Measurements from ENCODE around the gene EP300.
"Not testable (repeated sequence)": the region's sequence is repeated elsewhere in the genome, so short reads cannot be mapped to it uniquely, and the experiment has no call there.

Gene EP300

GRCh38 chr22:41085842-41086241 is 6.5 kb upstream of the EP300 start:
- no peak for DNase-seq (ENCODE audit: low spot score)

- peak; percentile 97 for DNase-seq (ENCODE audit: low spot score)
Measured at GRCh38 chr22:41091132-41092022, 1.0 kb upstream of the EP300 start.

DNA sequence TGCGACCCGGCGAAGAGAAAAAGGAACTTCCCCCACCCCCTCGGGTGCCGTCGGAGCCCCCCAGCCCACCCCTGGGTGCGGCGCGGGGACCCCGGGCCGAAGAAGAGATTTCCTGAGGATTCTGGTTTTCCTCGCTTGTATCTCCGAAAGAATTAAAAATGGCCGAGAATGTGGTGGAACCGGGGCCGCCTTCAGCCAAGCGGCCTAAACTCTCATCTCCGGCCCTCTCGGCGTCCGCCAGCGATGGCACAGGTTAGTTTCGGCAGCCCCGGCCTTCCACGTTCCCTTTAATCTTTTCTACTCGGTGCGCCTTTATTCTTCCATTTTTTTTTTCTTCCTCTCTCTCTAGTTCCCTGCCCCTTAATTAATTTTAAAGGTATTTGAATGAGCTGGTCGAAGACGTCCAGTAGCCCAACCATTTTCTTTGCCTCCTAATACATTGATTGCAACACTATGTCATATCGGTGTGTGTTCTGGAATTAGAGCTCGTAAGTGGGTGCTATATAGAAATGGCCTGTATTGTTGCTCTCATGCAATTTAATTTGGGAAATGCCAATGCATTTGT is 537 bp downstream of the EP300 start:
- peak; percentile 46 for DNase-seq (ENCODE audit: low spot score)

GRCh38 chr22:41094041-41094593 is 1.7 kb downstream of the EP300 start:
- DNase-seq (ENCODE audit: low spot score): peak; percentile 17

DNA sequence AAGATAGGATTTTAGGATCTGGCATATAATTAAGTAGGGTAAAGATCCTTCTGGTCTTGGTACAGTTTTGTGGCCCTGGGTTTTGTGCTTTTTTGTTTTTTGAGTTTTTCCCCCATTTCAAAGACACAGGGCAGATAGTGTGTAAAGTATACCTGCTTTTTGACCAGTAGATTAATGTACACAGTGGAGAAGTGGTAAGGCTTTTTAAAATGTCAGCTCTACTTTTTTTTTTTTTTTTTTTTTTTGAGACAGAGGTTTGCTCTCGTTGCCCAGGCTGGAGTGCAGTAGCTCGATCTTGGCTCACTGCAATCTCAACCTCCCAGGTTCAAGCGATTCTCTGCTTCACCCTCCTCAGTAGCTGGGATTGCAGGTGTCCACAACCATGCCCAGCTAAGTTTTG is 4.0 kb downstream of the EP300 start:
- no peak for DNase-seq (ENCODE audit: low spot score)

GRCh38 chr22:41096841-41097240 is 4.4 kb downstream of the EP300 start:
- no peak for DNase-seq (ENCODE audit: low spot score)

DNA sequence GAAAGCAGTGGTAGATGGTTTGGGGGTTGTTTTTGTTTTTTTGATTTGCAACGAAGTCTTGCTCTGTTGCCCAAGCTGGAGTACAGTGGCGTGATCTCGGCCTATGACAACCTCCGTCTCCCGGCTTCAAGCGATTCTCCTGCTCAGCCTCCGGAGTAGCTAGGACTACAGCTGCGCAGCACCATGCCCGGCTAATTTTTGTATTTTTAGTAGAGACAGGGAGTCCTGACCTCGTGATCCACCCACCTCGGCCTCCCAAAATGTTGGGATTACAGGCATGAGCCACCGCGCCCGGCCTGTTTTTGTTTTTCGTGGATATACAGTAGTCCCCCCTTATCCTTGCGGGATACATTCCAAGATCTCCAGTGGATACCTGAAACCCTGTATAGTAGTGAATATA is 6.6 kb downstream of the EP300 start:
- no peak for DNase-seq (ENCODE audit: low spot score)

DNA sequence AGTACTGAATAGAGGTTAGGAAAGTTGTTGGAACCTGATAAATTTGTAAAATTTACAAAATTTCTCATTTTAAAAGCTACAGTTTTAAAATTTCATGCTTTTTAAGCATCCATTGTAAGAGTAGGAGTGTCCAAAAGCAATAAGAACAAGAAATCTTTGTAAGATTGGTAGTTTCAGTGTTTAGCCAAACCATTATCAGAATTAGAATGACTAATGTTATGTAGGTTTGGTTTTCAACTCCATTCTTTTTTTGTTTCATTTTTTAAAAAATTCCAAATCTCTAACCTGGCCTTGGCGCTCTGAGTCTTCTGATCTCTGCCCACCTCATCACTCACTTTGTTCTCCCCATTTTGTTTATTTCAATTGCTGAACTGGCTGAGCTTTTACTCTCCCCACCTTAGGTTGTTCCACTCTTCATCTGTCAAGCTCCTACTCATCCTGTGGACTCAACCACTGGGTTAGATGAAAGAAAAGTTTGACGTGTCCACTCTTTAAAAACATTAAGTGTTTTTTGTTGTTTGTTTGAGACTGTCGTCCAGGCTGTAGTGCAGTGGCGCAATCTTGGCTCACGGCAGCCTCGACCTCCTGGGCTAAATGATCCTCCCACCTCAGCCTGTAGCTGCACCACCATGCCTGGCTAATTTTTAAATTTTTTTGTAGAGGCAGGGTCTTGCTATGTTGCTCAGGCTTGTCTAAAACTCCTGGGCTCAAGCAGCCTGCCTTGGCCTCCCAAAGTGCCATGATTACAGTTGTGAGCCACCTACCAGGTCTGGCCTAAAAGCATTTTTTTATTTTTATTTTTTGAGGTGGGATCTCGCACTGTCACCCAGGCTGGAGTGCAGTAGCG is 14.0 kb downstream of the EP300 start:
- DNase-seq (ENCODE audit: low spot score): no peak

DNA sequence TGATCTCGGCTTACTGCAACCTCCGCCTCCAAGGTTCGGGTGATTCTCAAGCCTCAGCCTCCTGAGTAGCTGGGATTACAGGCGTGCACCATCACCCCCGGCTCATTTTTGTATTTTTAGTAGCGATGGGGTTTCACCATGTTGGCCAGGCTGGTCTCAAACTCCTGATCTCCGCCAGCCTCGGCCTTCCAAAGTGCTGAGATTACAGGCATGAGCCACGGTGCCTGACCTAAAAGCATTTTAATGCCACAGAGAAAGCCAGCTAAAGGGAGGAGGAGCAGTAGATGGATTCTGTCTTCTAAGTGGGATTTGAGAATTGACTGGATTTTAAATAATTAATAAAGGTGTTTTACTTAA is 14.6 kb downstream of the EP300 start:
- DNase-seq (ENCODE audit: low spot score): not testable (repeated sequence)

DNA sequence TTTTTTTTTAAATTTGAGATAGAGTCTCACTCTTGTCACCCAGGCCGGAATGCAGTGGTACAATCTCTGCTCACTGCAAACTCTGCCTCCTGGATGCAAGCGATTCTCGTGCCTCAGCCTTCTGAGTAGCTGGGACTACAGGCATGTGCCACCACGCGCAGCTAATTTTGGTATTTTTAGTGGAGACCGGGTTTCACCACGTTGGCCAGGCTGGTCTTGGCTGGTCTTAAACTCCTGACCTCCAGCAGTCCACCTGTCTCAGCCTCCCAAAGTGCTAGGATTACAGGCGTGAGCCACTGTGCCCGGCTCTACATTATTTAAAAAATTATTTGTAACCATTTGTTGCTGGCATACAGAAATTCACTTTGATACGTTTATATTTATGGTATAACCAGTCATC is 18.6 kb downstream of the EP300 start:
- DNase-seq (ENCODE audit: low spot score): no peak

DNA sequence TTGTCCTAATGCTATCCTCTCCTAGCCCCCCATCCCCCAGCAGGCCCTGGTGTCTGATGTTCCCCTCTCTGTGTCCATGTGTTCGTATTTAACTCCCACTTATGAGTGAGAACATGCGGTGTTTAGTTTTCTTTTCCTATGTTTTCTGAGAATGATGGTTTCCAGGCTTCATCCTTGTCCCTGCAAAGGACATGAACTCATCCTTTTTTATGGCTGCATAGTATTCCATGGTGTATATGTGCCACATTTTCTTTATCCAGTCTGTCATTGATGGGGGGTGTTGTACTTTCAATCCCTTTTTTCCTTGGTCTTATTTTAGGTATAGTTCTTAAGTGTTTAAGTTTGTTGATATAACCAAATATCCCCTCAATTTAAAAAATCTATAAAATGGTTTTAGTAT is 23.9 kb downstream of the EP300 start:
- DNase-seq (ENCODE audit: low spot score): no peak

DNA sequence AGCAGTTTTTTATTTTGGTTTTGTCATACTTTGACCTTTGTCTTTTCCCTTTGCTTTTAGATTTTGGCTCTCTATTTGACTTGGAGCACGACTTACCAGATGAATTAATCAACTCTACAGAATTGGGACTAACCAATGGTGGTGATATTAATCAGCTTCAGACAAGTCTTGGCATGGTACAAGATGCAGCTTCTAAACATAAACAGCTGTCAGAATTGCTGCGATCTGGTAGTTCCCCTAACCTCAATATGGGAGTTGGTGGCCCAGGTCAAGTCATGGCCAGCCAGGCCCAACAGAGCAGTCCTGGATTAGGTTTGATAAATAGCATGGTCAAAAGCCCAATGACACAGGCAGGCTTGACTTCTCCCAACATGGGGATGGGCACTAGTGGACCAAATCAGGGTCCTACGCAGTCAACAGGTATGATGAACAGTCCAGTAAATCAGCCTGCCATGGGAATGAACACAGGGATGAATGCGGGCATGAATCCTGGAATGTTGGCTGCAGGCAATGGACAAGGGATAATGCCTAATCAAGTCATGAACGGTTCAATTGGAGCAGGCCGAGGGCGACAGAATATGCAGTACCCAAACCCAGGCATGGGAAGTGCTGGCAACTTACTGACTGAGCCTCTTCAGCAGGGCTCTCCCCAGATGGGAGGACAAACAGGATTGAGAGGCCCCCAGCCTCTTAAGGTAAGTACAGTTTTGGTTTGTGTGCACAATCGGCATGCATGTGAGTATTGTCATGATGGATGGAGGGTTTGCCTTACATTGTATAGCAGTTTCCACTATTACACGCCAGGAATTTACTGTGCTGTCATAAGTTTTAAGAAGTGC is 25.0 kb downstream of the EP300 start:
- DNase-seq (ENCODE audit: low spot score): no peak

- no peak for DNase-seq (ENCODE audit: low spot score)
Measured at GRCh38 chr22:41123151-41123550, 30.8 kb downstream of the EP300 start.

DNA sequence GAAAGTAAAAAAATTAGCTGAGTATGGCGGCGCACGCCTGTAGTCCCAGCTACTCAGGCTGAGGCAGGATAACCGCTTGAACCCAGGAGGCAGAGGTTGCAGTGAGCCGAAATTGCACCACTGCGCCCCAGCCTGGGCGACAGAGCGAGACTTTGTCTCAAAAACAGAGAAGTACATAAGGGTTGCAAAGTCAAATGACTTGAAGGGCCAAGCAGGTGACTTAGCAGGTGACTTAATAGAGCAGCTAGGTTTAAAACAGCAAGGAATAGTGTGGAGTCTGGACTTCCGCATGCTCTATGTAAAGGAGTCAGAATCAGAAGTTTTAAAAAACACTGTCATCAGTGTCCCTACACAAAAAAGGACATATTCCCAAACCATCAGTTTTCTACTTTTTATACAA is 31.7 kb downstream of the EP300 start:
- no peak for DNase-seq (ENCODE audit: low spot score)

- DNase-seq (ENCODE audit: low spot score): no peak
Measured at GRCh38 chr22:41127451-41127850, 35.1 kb downstream of the EP300 start.

DNA sequence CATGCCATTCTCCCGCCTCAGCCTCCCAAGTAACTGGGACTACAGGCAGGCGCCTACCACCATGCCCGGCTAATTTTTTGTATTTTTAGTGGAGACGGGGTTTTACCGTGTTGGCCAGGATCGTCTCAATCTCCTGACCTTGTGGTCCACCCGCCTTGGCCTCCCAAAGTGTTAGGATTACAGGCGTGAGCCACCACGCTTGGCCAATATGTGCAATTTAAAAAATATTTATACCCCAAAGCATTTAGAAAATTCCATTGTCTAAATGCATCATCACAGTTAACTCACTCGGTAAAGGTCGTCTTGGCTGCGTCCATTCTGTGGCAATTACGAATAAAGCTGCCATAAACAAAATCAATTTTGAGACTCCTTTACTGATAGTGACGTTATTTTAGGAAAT is 36.2 kb downstream of the EP300 start:
- DNase-seq (ENCODE audit: low spot score): no peak

GRCh38 chr22:41132550-41132949 is 40.2 kb downstream of the EP300 start:
- DNase-seq (ENCODE audit: low spot score): no peak

GRCh38 chr22:41140365-41140957 is 48.1 kb downstream of the EP300 start:
- no peak for DNase-seq (ENCODE audit: low spot score)

DNA sequence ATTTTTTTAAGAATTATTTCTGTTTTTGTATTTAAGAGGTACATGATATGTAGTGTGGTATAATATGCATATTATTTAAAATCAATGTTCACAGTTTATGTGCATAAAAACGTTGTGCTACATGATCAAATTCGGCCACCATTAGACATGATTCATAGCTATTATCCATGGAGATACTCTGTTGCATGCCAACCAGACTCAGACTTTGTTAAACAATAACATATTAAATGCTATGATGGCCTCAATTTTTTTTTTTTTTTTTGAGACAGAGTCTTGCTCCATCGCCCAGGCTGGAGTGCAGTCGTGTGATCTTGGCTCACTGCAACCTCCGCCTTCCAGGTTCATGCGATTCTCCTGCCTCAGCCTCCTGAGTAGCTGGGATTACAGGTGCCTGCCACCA is 53.5 kb downstream of the EP300 start:
- DNase-seq (ENCODE audit: low spot score): not testable (repeated sequence)

DNA sequence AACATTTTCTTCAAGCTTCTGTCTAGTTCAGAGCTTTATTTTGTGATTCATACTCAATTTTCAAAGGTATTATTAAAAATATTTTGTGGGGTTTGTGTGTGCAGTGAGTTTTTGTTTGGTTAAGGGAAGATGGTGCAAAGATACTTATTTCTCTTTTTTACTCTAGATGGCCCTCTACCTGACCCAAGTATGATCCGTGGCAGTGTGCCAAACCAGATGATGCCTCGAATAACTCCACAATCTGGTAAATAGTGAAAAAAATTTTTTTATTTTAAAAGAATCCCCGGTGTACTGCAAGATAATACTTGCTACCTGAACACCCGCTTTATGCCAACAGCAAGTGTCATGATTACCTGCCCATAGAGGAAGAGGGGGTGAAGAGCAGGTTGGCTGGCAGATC is 54.2 kb downstream of the EP300 start:
- DNase-seq (ENCODE audit: low spot score): no peak

GRCh38 chr22:41147722-41148121 is 55.3 kb downstream of the EP300 start:
- no peak for DNase-seq (ENCODE audit: low spot score)

All from SW480 (cell line).